Measurements from ENCODE around the gene ANKRD66.
"Not testable (repeated sequence)": the region's sequence is repeated elsewhere in the genome, so short reads cannot be mapped to it uniquely, and the experiment has no call there.

Gene ANKRD66

GRCh38 chr6:46746696-46747095 lies at the start of gene ANKRD66:
ANKRD66 (plus strand) TSS chr6:46746933; CDS start chr6:46751949, 5,016 bp downstream.
- no peak for DNase-seq

GRCh38 chr6:46699970-46700369 lies 46.8 kb upstream of the ANKRD66 start:
- DNase-seq, result no peak

DNA sequence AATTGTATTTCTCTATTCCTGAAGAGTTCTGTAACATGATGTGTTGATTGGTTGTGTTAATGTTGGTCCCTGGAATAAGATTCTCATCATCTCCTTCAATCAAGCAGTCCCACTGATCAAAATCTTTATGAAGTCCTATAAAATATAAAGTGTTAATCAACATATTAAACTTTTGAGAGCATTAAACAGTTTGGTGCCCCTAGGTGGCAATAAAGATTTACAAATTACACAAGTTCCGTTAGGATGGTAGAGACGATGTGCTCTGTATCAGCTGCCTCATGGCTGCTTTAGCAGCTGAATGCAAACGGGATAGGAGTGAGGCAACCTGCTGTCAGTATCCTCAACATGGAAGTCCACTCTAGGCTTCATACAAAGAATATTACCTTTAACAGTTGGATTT lies 42.2 kb upstream of the ANKRD66 start:
- DNase-seq, result no peak

DNA sequence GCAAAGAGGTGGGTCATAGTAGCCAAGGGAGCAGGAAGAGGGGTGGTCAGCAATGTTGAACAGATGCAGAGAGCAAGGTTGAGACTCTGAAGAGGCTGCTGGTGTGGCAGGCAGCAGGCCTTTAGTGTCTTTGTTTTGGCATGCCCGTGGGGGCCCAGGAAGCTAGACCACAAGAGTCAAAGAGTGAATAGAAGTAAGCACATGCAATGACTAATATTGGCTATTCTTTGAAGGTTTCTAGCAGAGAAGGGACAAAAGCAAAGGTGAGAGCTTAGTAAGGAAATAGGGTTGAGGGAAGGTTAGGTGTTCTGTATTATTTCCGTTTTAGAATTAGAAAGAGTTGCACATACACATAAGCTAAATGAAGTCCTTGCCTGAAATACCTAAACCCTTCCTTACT lies 40.3 kb upstream of the ANKRD66 start:
- DNase-seq, result no peak

DNA sequence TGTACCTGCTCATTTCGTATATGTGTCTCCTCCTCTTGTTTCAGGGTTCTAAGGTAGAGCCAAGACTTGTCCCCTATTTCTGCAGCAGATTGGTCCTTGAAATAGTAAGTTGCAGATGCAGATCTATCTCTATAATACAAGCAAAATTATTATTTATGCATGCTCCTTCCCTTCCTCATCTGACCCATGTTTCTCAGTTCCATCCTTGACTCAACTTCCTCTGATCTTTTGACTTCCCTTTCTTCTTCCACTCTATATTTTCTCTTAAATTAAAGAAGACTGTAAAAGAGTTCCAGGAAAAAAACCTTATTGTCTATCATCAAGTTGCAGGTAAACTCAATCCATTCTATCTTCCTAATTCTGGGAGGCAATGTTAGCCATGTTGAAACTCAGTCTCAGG lies 35.2 kb upstream of the ANKRD66 start:
- no peak for DNase-seq

DNA sequence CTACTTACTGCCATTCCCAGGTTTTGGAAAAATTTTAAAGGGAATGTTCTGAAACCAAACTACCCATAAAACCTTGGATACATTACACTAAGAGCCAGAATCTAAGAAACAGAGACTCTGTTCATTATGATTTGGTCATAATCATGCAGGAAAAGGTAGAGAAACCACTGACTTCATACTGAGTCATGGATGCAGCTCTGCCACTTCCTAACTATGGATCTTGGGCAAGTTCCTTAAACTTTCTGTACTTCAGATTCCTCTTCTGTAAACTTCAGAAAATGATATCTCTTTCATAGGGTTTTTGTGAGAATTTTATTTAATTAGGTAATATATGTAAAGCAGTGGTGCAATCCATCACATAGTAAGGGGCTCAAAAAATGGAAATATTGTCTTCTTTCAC lies 31.6 kb upstream of the ANKRD66 start:
- DNase-seq, result no peak

GRCh38 chr6:46719099-46719498 lies 27.6 kb upstream of the ANKRD66 start:
- DNase-seq, result no peak

- no peak for DNase-seq
Observed at GRCh38 chr6:46720401-46720800, 26.3 kb upstream of the ANKRD66 start.

- no peak for DNase-seq
Observed at GRCh38 chr6:46729787-46730326, 16.9 kb upstream of the ANKRD66 start.

DNA sequence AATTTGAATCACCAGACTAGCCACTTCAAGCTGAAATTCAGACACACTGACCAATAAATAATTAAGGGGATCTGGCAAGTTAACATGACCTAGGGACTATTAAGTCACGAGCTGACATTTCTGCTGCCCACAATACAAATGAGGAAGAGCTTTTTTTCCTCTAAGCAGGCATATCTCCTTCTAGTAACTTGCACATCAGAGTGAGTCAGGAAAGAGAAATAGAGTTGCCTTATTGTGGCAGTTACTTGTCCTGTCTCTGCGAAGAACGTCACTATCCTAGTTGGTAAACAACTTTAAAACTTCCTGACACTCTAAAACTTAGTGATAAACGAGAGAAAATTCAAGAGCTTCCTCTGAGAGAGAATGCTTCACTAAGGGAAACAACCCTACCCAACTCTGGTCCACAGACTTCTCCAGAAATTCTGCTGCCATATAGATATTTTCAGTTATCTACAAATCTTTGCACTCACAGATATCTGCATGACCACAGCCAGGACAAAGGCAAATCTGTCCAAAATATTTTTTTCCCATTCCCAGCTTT lies 15.7 kb upstream of the ANKRD66 start:
- no peak for DNase-seq

- peak; percentile 9 for DNase-seq
Observed at GRCh38 chr6:46733341-46733801, 13.4 kb upstream of the ANKRD66 start.

GRCh38 chr6:46734867-46735719 lies 11.6 kb upstream of the ANKRD66 start, which contains the start of gene PLA2G7:
PLA2G7 (minus strand) TSS chr6:46735375; CDS start chr6:46722891, 12,484 bp downstream.
- peak; percentile 87 for DNase-seq

- DNase-seq, result no peak
Observed at GRCh38 chr6:46735720-46736031, 11.1 kb upstream of the ANKRD66 start.

- no peak for DNase-seq
Observed at GRCh38 chr6:46736906-46737305, 9.8 kb upstream of the ANKRD66 start.

GRCh38 chr6:46741482-46741881 lies 5.3 kb upstream of the ANKRD66 start:
- no peak for DNase-seq

GRCh38 chr6:46741910-46742309 lies 4.8 kb upstream of the ANKRD66 start:
- no peak for DNase-seq

DNA sequence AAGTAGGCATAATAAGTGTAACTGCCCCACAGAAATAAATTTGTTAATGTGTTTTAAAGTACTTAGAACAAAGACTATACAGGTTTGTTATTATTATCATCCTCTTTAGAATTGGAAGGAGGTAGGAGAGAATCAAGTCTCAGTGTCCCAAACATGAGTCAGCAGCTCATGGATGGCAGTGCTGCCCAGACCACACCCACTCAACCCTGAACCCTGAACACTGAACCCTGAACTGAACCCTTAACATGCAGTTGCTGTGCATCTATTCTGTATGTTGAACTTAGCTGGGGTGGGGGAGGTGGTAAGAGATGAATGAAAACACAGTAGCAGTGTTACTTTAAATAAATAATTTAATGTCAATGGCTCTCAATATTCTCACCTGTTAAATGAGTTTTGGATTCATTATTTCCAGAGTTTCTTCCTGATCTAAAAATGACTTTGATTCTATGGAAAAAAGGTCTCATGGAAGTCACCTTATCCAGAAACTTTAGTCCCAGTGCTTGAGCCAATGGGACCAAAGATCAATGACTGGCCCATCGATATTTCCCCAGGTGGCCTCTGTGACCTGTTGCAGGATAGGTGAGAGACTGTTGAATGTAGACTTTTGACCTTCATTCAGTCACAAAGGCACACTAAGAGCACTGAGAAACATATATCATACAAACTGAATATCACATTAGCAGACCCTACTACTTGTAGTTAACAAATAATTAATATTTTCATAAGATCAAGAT lies 3.1 kb upstream of the ANKRD66 start:
- no peak for DNase-seq

DNA sequence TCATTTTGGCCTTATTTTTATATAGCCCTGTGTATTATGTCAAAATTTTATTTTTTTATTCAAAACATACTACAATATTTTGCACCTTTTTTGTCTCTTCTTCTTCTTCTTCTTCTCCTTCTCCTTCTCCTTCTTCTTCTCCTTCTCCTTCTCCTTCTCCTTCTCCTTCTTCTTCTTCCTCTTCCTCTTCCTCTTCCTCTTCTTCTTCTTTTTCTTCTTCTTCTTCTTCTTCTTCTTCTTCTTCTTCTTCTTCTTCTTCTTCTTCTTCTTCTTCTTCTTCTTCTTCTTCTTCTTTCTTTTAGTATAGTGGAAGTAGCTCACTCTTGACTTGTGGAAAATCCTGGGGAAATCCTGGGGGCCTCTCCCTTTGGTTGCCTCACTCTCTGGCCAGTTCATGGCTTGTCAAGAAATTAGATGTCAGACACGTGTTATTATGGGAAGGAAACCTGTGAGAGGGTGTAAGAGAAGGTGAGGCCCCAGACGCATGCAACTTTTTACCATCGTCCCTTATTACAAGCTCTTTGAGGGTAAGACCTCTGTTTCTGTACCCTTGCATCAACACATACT lies 2.5 kb upstream of the ANKRD66 start:
- not testable (repeated sequence) for DNase-seq

DNA sequence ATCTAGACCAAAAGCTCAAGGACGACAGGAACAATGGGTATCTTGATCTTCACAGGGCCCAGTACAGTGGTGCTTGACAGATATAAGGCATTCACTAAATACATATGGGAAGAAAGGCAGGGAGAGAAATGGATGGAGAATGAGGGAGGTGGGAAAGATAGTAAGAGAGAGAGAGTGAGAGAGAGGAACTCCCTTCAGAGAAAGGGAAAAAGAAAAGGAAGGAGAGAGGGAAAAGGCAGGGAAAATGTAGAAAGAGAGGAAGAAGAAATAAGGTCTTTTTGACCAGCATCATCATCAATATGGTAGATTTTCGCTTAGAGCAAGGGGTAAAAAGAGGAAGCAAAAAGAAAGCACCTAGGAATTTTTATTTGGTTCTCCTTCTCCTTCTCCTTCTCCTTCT lies 760 bp upstream of the ANKRD66 start:
- no peak for DNase-seq

DNA sequence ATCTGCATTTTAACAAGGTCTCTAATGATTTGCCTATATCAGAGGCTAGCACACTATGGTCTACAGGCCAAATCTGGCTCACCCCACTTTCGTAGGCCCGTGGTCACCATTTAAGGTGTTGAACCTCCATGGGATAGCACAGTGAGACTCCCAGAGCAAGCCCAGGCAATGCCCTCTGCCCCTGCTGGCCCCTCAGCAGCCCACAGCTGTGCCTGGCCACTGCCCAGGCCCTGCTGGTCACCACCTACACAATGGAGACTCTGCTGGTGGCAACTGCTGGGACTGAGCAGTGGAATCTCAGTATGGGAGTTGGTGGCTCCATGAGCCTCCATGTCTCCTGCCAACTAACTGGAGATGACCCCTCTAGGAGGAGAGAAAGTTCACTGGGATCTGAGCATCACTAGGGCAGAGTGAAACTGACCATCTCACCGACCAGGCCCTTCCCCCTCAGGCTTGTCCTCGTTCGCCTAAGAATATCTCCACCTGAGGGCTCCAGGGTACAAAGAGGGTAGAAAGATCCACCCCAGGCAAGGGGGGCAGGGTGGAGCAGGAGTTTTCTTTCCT lies 2.3 kb downstream of the ANKRD66 start:
- DNase-seq, result no peak

DNA sequence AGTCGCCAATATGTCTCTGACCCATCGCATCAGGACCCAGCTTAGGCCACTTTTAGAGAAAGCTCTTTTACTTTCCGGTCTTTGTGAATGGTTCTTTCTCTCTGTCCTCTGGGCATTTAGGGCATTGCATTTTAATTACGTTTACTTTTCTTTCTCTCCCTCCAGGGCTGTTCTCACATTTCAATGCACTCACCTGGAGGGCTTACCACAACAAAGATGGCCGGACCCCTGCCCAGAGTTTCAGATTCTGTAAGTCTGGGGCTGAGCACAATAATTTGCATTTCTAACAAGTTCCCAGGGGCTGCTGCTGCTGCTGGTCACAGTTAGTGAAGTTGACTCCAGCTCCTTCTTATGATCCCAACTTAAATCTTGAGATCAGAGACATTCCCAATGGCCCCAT lies 3.0 kb downstream of the ANKRD66 start:
- no peak for DNase-seq

DNA sequence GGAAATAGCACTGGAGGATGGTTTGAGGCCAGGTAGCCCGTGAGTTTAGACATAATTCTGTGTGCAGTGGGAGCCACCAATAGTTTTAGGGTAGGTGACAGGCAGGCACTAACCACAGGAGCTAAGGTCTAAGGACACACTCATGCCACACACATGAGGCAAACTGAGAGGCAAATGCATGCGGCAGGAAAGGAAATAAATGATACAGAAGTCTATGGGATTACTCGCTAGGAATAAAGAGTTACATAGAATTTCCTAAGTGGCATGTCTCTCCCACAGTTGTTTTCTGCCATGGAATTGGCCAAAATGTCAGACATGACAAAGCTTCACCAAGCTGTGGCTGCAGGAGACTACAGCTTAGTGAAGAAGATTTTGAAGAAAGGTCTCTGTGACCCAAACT lies 4.9 kb downstream of the ANKRD66 start:
- DNase-seq, result no peak

DNA sequence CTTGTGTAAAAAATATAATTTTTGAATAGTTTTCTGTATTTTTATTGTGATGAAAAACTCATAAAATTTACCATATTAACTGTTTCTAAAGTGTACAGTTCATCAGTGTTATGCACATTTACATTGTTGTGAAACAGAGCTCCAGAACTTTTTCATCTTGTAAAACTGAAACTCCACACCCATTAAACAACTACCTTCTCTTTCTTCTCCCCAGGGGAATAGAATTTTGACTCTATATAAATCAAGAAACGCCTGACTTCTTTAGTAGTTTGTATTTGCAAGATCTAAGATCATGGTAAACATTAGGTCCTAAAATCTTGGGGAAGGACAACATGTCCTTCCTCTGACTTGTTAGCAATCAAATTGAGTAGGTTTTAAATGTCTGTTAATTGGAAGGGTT lies 9.1 kb downstream of the ANKRD66 start:
- no peak for DNase-seq
